ENCODE results near the gene GAN. TPM values are rescaled to one million over a fixed set of nuclear protein-coding genes. Genes with fewer than 3 reads are reported as not detected.
A peak's percentile ranks its signal among the peaks of the same experiment; 100 is the strongest.

The GAN gene
- total and polyA plus RNA-seq, 9 of the 15 experiments (the other 6 are each of a cell fraction or from before 2014, with no cell fraction given), result 0.83 to 15.1 (median 5.2) TPM

GRCh38 chr16:81394966-81395655 lies 80.3 kb downstream of the GAN start:
- no peak overlapping the region for H2AFZ ChIP-seq (ENCODE audit: low read depth, low read length)
- in situ Hi-C loops (cut with MboI), result no loop called here
- no peak overlapping the region for H3K4me3 ChIP-seq
- no peak overlapping the region for H3K27ac ChIP-seq (ENCODE audit: extremely low read depth, low read depth, low read length)
- no peak for TF ChIP-seq ZNF785 (CRISPR knock-in tag; IDR thresholded peaks at IDR 0.05)
- TF ChIP-seq SMAD2 (IDR thresholded peaks at IDR 0.05; ENCODE audit: low read depth, low read length), result no peak
- TF ChIP-seq ZNF224 (CRISPR knock-in tag; IDR thresholded peaks at IDR 0.05), result no peak
- TF ChIP-seq HOMEZ (CRISPR knock-in tag; IDR thresholded peaks at IDR 0.05), result no peak
- TF ChIP-seq SMARCB1 (IDR thresholded peaks at IDR 0.05; ENCODE audit: insufficient read length, low read depth), result no peak
- no peak for TF ChIP-seq TEAD2 (tag; IDR thresholded peaks at IDR 0.05)
- TF ChIP-seq ZBTB5 (IDR thresholded peaks at IDR 0.05), result no peak
- TF ChIP-seq DNMT1 (IDR thresholded peaks at IDR 0.05), result no peak
- TF ChIP-seq MCM7 (IDR thresholded peaks at IDR 0.05), result no peak
- no peak for TF ChIP-seq NFE2L1 (tag; IDR thresholded peaks at IDR 0.05; ENCODE audit: borderline replicate concordance, low read depth)
- no peak for TF ChIP-seq SMARCA4 (IDR thresholded peaks at IDR 0.05)
- TF ChIP-seq DIDO1 (tag; IDR thresholded peaks at IDR 0.05; ENCODE audit: low read depth), result no peak
- TF ChIP-seq CBX1 (IDR thresholded peaks at IDR 0.05; ENCODE audit: low read depth), result no peak
- TF ChIP-seq EHMT2 (IDR thresholded peaks at IDR 0.05), result no peak
- no peak for TF ChIP-seq MTA2 (IDR thresholded peaks at IDR 0.05; ENCODE audit: low read depth)
- DNase-seq (ENCODE audit: extremely low read depth in 1 of 4, low spot score in 3 of 4) (no peak), ATAC-seq (no peak; the same call in 1 of the 3 replicates), FAIRE-seq (no peak)
- no peak overlapping the region for H3K4me2 ChIP-seq (ENCODE audit: insufficient read depth, low read length)
- no peaks in the 10 kb centered on the region for H3K79me2 ChIP-seq (ENCODE audit: control insufficient read depth, insufficient read depth, low read length)
- WGBS (ENCODE audit: insufficient coverage, low coverage, missing lambda C conversion rate), result 38% methylated on average over 13 of the region's 13 CpGs
- BruUV-seq (replicated peaks), result no TSS peak
- H3K4me1 ChIP-seq (replicated peaks in 1 of 2; ENCODE audit: control insufficient read depth in 2 of 2, insufficient read depth in 2 of 2, low read length in 2 of 2), result peaks cover 0 to 9% of the 10 kb centered on the region in 2 experiments; a peak in 1 of 5 replicates
- no peaks in the 10 kb centered on the region for H3K9me1 ChIP-seq (ENCODE audit: control insufficient read depth, insufficient read depth, low read length)
- CTCF ChIA-PET (ENCODE audit: low intra/inter-chr PET ratio), result no interaction called here
- no peaks in the 10 kb centered on the region for H4K20me1 ChIP-seq (replicated peaks; ENCODE audit: control insufficient read depth, insufficient read depth, low read length)
- H3K27me3 ChIP-seq (ENCODE audit: control insufficient read depth in 2 of 2, insufficient read depth in 2 of 2, low read length in 2 of 2), result peaks cover 5 to 14% of the 10 kb centered on the region in 2 experiments; a peak in 4 of 5 replicates
- POLR2A ChIA-PET, result interaction anchor here (0.8 to 2.0 kb wide), 3 partner anchors 10 to 104 kb away, joined by 3 to 7 read pairs (median 4); no protein-coding TSS in a partner anchor
- intact Hi-C loops (cut with micrococcal nuclease), result no loop called here
- peak overlapping the region in 1 of 2 experiments; percentile 61; a peak in 2 of 4 replicates for H3K9ac ChIP-seq (ENCODE audit: insufficient read depth in 1 of 2, low read depth in 2 of 2, low read length in 2 of 2)
- H3K36me3 ChIP-seq (ENCODE audit: control insufficient read depth, insufficient read depth, low read length), result peaks cover 7% of the 10 kb centered on the region; the same call in 2 of the 3 replicates
- H3K9me3 ChIP-seq (replicated peaks; ENCODE audit: control insufficient read depth, insufficient read depth, low read depth, low read length), result no peaks in the 10 kb centered on the region
